AG04449 (cell line): ENCODE data around the gene TGFB1.

Experiments used
- CTCF ChIA-PET: fragments of 350-600 bp; formaldehyde crosslinking; extraction: SDS; loops from one replicate; lab custom pipeline; 2021; ENCODE audit warnings: antibody characterized with exemption; lab: Yijun Ruan, JAX
- POLR2A ChIA-PET: fragments of 400-600, 350-600 bp; formaldehyde crosslinking; extraction: SDS; loops from one replicate; lab custom pipeline; 2020; ENCODE audit warnings: antibody characterized with exemption, inconsistent platforms; lab: Yijun Ruan, JAX
- DNase-seq: peaks from one replicate; pipeline ENCODE4 v3.0.0-alpha.2; 2010; ENCODE audit warnings: low read depth, low spot score
- H3K4me3 ChIP-seq: 2 replicates; pipeline ENCODE4 v1.5.1; 2011; ENCODE audit warnings: low read depth, mild to moderate bottlenecking, control low read depth, low read length
- CTCF ChIP-seq: IDR thresholded peaks from one replicate; pipeline ENCODE4 v1.5.1; 2011; ENCODE audit warnings: mild to moderate bottlenecking, moderate library complexity, low read length, control low read depth, inconsistent platforms; ENCODE audit not compliant: insufficient read depth; ENCODE audit errors: missing control alignments

Gene TGFB1

GRCh38 chr19:41305927-41306793, 47.6 kb downstream of the TGFB1 start:
- no peak for DNase-seq
- ChIA-PET POLR2A (no interaction called here), CTCF (interaction anchor here (0.9 to 7.1 kb wide), 8 partner anchors 9 to 257 kb away, joined by 4 to 125 read pairs (median 10); no protein-coding TSS in a partner anchor)
- H3K4me3 ChIP-seq, result no peak overlapping the region
- TF ChIP-seq CTCF, result no peak

GRCh38 chr19:41304706-41305483, 48.8 kb downstream of the TGFB1 start:
- no peak for TF ChIP-seq CTCF
- no peak overlapping the region for H3K4me3 ChIP-seq
- no peak for DNase-seq
- POLR2A ChIA-PET, result interaction anchor here (1.0 kb wide), 1 partner anchor 86 kb away, joined by 3 read pairs; the partner anchor contains the start of gene AXL
- CTCF ChIA-PET, result interaction anchor here (0.7 to 7.1 kb wide), 9 partner anchors 8 to 258 kb away, joined by 3 to 125 read pairs (median 4); no protein-coding TSS in a partner anchor

GRCh38 chr19:41303954-41304353, 49.8 kb downstream of the TGFB1 start:
- CTCF ChIA-PET, result interaction anchor here (1.0 to 7.1 kb wide), 4 partner anchors 13 to 160 kb away, joined by 3 to 125 read pairs (median 4); no protein-coding TSS in a partner anchor
- no peak for DNase-seq
- POLR2A ChIA-PET, result no interaction called here
- H3K4me3 ChIP-seq, result no peak overlapping the region
- TF ChIP-seq CTCF, result no peak

GRCh38 chr19:41302624-41303351, 50.9 kb downstream of the TGFB1 start:
- no peak for TF ChIP-seq CTCF
- ChIA-PET POLR2A (no interaction called here), CTCF (interaction anchor here (1.1 to 1.2 kb wide), 2 partner anchors 100 to 158 kb away, joined by 3 to 4 read pairs; no protein-coding TSS in a partner anchor)
- no peak for DNase-seq
- H3K4me3 ChIP-seq, result no peak overlapping the region

GRCh38 chr19:41300555-41300954, 53.2 kb downstream of the TGFB1 start:
- CTCF ChIA-PET, result interaction anchor here (0.7 to 12.7 kb wide), 5 partner anchors 9 to 96 kb away, joined by 3 to 164 read pairs (median 6); partner anchors contain the start of gene CCDC97
- POLR2A ChIA-PET, result interaction anchor here (1.0 kb wide), 1 partner anchor 37 kb away, joined by 4 read pairs; no protein-coding TSS in a partner anchor
- DNase-seq, result no peak
- no peak overlapping the region for H3K4me3 ChIP-seq
- no peak for TF ChIP-seq CTCF
